ENCODE data around the gene PEX7.

DNA sequence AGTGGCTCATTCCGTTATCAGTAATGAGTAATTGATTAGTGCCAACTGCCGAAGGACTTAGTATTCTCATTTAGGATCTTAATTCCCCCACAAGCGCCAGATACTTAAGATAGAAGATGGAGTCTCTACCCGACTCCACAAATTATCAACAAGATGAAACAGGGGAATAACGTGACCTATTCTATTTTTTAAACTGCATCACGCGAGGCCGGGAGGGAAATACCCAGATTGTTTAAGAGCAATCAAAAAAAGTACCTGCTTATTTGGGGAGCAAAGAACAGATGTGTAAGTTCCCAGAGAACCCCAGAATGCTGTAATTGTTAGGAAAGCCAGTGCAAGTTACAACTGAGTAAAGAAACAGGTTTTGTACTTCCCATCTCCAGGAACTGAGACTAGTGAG, 29.0 kb upstream of the PEX7 start:
- TF ChIP-seq, protein P1, sequence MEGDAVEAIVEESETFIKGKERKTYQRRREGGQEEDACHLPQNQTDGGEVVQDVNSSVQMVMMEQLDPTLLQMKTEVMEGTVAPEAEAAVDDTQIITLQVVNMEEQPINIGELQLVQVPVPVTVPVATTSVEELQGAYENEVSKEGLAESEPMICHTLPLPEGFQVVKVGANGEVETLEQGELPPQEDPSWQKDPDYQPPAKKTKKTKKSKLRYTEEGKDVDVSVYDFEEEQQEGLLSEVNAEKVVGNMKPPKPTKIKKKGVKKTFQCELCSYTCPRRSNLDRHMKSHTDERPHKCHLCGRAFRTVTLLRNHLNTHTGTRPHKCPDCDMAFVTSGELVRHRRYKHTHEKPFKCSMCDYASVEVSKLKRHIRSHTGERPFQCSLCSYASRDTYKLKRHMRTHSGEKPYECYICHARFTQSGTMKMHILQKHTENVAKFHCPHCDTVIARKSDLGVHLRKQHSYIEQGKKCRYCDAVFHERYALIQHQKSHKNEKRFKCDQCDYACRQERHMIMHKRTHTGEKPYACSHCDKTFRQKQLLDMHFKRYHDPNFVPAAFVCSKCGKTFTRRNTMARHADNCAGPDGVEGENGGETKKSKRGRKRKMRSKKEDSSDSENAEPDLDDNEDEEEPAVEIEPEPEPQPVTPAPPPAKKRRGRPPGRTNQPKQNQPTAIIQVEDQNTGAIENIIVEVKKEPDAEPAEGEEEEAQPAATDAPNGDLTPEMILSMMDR (conservative IDR thresholded peaks at IDR 0.05): no peak
- no peak for TF ChIP-seq ZFX (IDR thresholded peaks at IDR 0.05)

Data from C4-2B (cell line).